Muscle of leg (tissue), 11 donors: ENCODE measurements around the gene PARP15. TPM values are rescaled to one million over a fixed set of nuclear protein-coding genes. Genes with fewer than 3 reads are reported as not detected.
A peak's percentile ranks its signal among the peaks of the same experiment; 100 is the strongest.

Experiments
- DNase-seq: peaks from one replicate; pipeline ENCODE4 v3.0.0; 2013
- H3K27ac ChIP-seq: one replicate; pipeline ENCODE4 v1.5.1; 2013; ENCODE audit warnings: mild to moderate bottlenecking, low read length, control low read depth
- H3K27me3 ChIP-seq: one replicate; pipeline ENCODE4 v1.6.1; 2013; ENCODE audit warnings: low read length; ENCODE audit not compliant: control insufficient read depth, insufficient read depth
- H3K36me3 ChIP-seq: one replicate; pipeline ENCODE4 v1.6.1; 2013; ENCODE audit warnings: low read length; ENCODE audit not compliant: control insufficient read depth, insufficient read depth
- H3K4me1 ChIP-seq: one replicate; pipeline ENCODE4 v1.6.1; 2013; ENCODE audit warnings: low read length; ENCODE audit not compliant: control insufficient read depth, insufficient read depth
- H3K4me3 ChIP-seq: one replicate; pipeline ENCODE4 v1.5.1; 2013; ENCODE audit warnings: low read length, control low read depth
- H3K9me3 ChIP-seq: replicated peaks from 2 replicates; pipeline ENCODE4 v1.6.1; 2013; ENCODE audit warnings: low read depth, low read length; ENCODE audit not compliant: control insufficient read depth
- WGBS: methylation state at CpG from one replicate; pipeline ENCODE4 v1.1.5; 2013; ENCODE audit warnings: missing lambda C conversion rate; ENCODE audit not compliant: insufficient coverage; 5-methylcytosine and 5-hydroxymethylcytosine counted together
- polyA plus RNA-seq, 8 donors: library from polyadenylated mRNA; unstranded; fragments of 120-200 nt; gene quantifications; one replicate each; pipeline versions ENCODE4 v1.2.1 to v1.2.3, GENCODE V29; 2013; ENCODE audit warnings: inconsistent platforms in 1 of 8, low replicate concordance in 1 of 8; ENCODE audit not compliant: insufficient read length in 8 of 8, insufficient read depth in 1 of 8
- total RNA-seq: library from RNA; stranded (reverse); fragments of 120-200 nt; gene quantifications from one replicate; pipeline ENCODE4 v1.2.4, GENCODE V29; 2013

PARP15 gene
- total and polyA plus RNA-seq, 9 donors: 1.1 to 4.2 (median 2.3) TPM

GRCh38 chr3:122568755-122569154 is 8.7 kb upstream of the PARP15 start:
- no peaks in the 10 kb centered on the region for H3K27me3 ChIP-seq
- WGBS: 100% methylated on average over 1 of the region's 3 CpGs
- no peak overlapping the region for H3K4me3 ChIP-seq
- no peaks in the 10 kb centered on the region for H3K9me3 ChIP-seq
- DNase-seq: no peak
- H3K36me3 ChIP-seq: peaks cover 63% of the 10 kb centered on the region
- peaks cover 7% of the 10 kb centered on the region for H3K4me1 ChIP-seq
- no peak overlapping the region for H3K27ac ChIP-seq

- Histone ChIP-seq H3K27me3 (peaks cover 5% of the 10 kb centered on the region), H3K4me1 (peaks cover 5% of the 10 kb centered on the region), H3K9me3 (no peaks in the 10 kb centered on the region), H3K27ac (no peak overlapping the region), H3K36me3 (peaks cover 39% of the 10 kb centered on the region), H3K4me3 (no peak overlapping the region)
- DNase-seq: peak; percentile 9
- 80% methylated on average over 1 of the region's 3 CpGs for WGBS
Observed at GRCh38 chr3:122572940-122573412, 4.5 kb upstream of the PARP15 start.

GRCh38 chr3:122576174-122576940 is 1.1 kb upstream of the PARP15 start:
- peak; percentile 25 for DNase-seq
- whole genome bisulfite sequencing: 55% methylated on average over 2 of the region's 8 CpGs
- no peak overlapping the region for H3K27ac ChIP-seq
- peaks cover 5% of the 10 kb centered on the region for H3K4me1 ChIP-seq
- H3K27me3 ChIP-seq: peaks cover 5% of the 10 kb centered on the region
- H3K4me3 ChIP-seq: no peak overlapping the region
- no peaks in the 10 kb centered on the region for H3K9me3 ChIP-seq
- H3K36me3 ChIP-seq: peaks cover 14% of the 10 kb centered on the region

GRCh38 chr3:122578069-122578740 is 755 bp downstream of the PARP15 start:
- Histone ChIP-seq H3K27ac (no peak overlapping the region), H3K9me3 (peaks cover 7% of the 10 kb centered on the region), H3K4me3 (peak overlapping the region; percentile 51), H3K4me1 (peaks cover 5% of the 10 kb centered on the region), H3K27me3 (peaks cover 5% of the 10 kb centered on the region), H3K36me3 (peaks cover 3% of the 10 kb centered on the region)
- no peak for DNase-seq
- no CpG with 5 or more reads among the region's 5 CpGs for WGBS

GRCh38 chr3:122580470-122580869 is 3.0 kb downstream of the PARP15 start:
- peaks cover 5% of the 10 kb centered on the region for H3K4me1 ChIP-seq
- no peak overlapping the region for H3K27ac ChIP-seq
- no peak for DNase-seq
- no peaks in the 10 kb centered on the region for H3K36me3 ChIP-seq
- no peak overlapping the region for H3K4me3 ChIP-seq
- H3K9me3 ChIP-seq: peaks cover 7% of the 10 kb centered on the region
- peaks cover 5% of the 10 kb centered on the region for H3K27me3 ChIP-seq
- no CpG with 5 or more reads among the region's 3 CpGs for WGBS

GRCh38 chr3:122581622-122582021 is 4.2 kb downstream of the PARP15 start:
- DNase-seq: no peak
- Histone ChIP-seq H3K4me1 (peaks cover 5% of the 10 kb centered on the region), H3K27me3 (peaks cover 5% of the 10 kb centered on the region), H3K9me3 (peaks cover 7% of the 10 kb centered on the region), H3K4me3 (no peak overlapping the region), H3K27ac (no peak overlapping the region), H3K36me3 (no peaks in the 10 kb centered on the region)
- no CpG with 5 or more reads among the region's 2 CpGs for WGBS

GRCh38 chr3:122582390-122582789 is 4.9 kb downstream of the PARP15 start:
- DNase-seq: no peak
- no peaks in the 10 kb centered on the region for H3K36me3 ChIP-seq
- H3K4me3 ChIP-seq: no peak overlapping the region
- peaks cover 7% of the 10 kb centered on the region for H3K9me3 ChIP-seq
- peaks cover 5% of the 10 kb centered on the region for H3K4me1 ChIP-seq
- no CpG with 5 or more reads among the region's 1 CpG for WGBS
- peaks cover 4% of the 10 kb centered on the region for H3K27me3 ChIP-seq
- no peak overlapping the region for H3K27ac ChIP-seq

GRCh38 chr3:122586098-122586497 is 8.6 kb downstream of the PARP15 start:
- WGBS: no CpG with 5 or more reads among the region's 1 CpG
- Histone ChIP-seq H3K36me3 (no peaks in the 10 kb centered on the region), H3K27me3 (no peaks in the 10 kb centered on the region), H3K9me3 (peaks cover 7% of the 10 kb centered on the region), H3K27ac (no peak overlapping the region), H3K4me1 (no peaks in the 10 kb centered on the region), H3K4me3 (no peak overlapping the region)
- no peak for DNase-seq

GRCh38 chr3:122586773-122587485 is 9.5 kb downstream of the PARP15 start:
- Histone ChIP-seq H3K27me3 (no peaks in the 10 kb centered on the region), H3K4me3 (no peak overlapping the region), H3K27ac (no peak overlapping the region), H3K36me3 (no peaks in the 10 kb centered on the region), H3K4me1 (no peaks in the 10 kb centered on the region), H3K9me3 (peaks cover 4% of the 10 kb centered on the region)
- DNase-seq: no peak

GRCh38 chr3:122587572-122587971 is 10.1 kb downstream of the PARP15 start:
- Histone ChIP-seq H3K36me3 (no peaks in the 10 kb centered on the region), H3K4me1 (no peaks in the 10 kb centered on the region), H3K4me3 (no peak overlapping the region), H3K9me3 (no peaks in the 10 kb centered on the region), H3K27me3 (no peaks in the 10 kb centered on the region), H3K27ac (no peak overlapping the region)
- DNase-seq: no peak
- WGBS: no CpG with 5 or more reads among the region's 2 CpGs
